Brain microvascular endothelial cell (primary cell): ENCODE data around the gene SPI1.

Experiments
- DNase-seq: peaks from one replicate; pipeline ENCODE4 v3.0.0-alpha.2; 2020
- H3K27ac ChIP-seq: fragments of 250-450 bp; sonication (Bioruptor Pico); 2 replicates; pipeline ENCODE4 v1.5.1; 2020; ENCODE audit warnings: mild to moderate bottlenecking, moderate library complexity
- H3K27me3 ChIP-seq: fragments of 250-450 bp; sonication (Bioruptor Pico); replicated peaks from 2 replicates; pipeline ENCODE4 v1.5.1; 2020; ENCODE audit warnings: mild to moderate bottlenecking
- H3K36me3 ChIP-seq: fragments of 250-450 bp; sonication (Bioruptor Pico); replicated peaks from 2 replicates; pipeline ENCODE4 v1.5.1; 2020; ENCODE audit warnings: mild to moderate bottlenecking
- H3K4me3 ChIP-seq: 2 replicates; pipeline ENCODE4 v1.5.1; 2011; ENCODE audit warnings: low read depth, mild to moderate bottlenecking, control low read depth, low read length, moderate library complexity
- CTCF ChIP-seq: IDR thresholded peaks from 2 replicates; pipeline ENCODE4 v1.5.1; 2011; ENCODE audit warnings: low read depth, mild to moderate bottlenecking, moderate library complexity, low read length, control low read depth, inconsistent platforms; ENCODE audit errors: missing control alignments
- in situ Hi-C: cut with HindIII; loops from 2 replicates; pipeline ENCODE4 v1.10.0; 2017; ENCODE audit warnings: low sequenced_read_pairs, low pct_ligation_motif_present

Gene SPI1

GRCh38 chr11:47376525-47377371, 1.6 kb downstream of the SPI1 start:
- H3K4me3 ChIP-seq: no peak overlapping the region
- H3K27me3 ChIP-seq: no peaks in the 10 kb centered on the region
- no peaks in the 10 kb centered on the region for H3K36me3 ChIP-seq
- no peak for DNase-seq
- in situ Hi-C loops: no loop called here
- H3K27ac ChIP-seq: no peak overlapping the region
- no peak for TF ChIP-seq CTCF

GRCh38 chr11:47376107-47376524, 2.2 kb downstream of the SPI1 start:
- no peak for TF ChIP-seq CTCF
- Histone ChIP-seq H3K27me3 (no peaks in the 10 kb centered on the region), H3K4me3 (no peak overlapping the region), H3K36me3 (no peaks in the 10 kb centered on the region), H3K27ac (no peak overlapping the region)
- no peak for DNase-seq
- in situ Hi-C loops: no loop called here

- in situ Hi-C loops: no loop called here
- no peak for DNase-seq
- no peaks in the 10 kb centered on the region for H3K36me3 ChIP-seq
- H3K27me3 ChIP-seq: no peaks in the 10 kb centered on the region
- no peak for TF ChIP-seq CTCF
- no peak overlapping the region for H3K27ac ChIP-seq
- H3K4me3 ChIP-seq: no peak overlapping the region
Measured at GRCh38 chr11:47375546-47376085, 2.7 kb downstream of the SPI1 start.

GRCh38 chr11:47375020-47375419, 3.3 kb downstream of the SPI1 start:
- no peaks in the 10 kb centered on the region for H3K36me3 ChIP-seq
- in situ Hi-C loops: no loop called here
- H3K27ac ChIP-seq: no peak overlapping the region
- H3K4me3 ChIP-seq: no peak overlapping the region
- no peak for DNase-seq
- no peaks in the 10 kb centered on the region for H3K27me3 ChIP-seq
- no peak for TF ChIP-seq CTCF

GRCh38 chr11:47374720-47375019, 3.7 kb downstream of the SPI1 start:
- no peaks in the 10 kb centered on the region for H3K36me3 ChIP-seq
- H3K27ac ChIP-seq: no peak overlapping the region
- no peaks in the 10 kb centered on the region for H3K27me3 ChIP-seq
- H3K4me3 ChIP-seq: no peak overlapping the region
- in situ Hi-C loops: no loop called here
- DNase-seq: no peak
- TF ChIP-seq CTCF: no peak
